ENCODE results near the gene LMBR1L. TPM values are rescaled to one million over a fixed set of nuclear protein-coding genes. Genes with fewer than 3 reads are reported as not detected.

The LMBR1L gene
- total RNA-seq, 2 donors from 2014 or later = 25.2 to 143 TPM

DNA sequence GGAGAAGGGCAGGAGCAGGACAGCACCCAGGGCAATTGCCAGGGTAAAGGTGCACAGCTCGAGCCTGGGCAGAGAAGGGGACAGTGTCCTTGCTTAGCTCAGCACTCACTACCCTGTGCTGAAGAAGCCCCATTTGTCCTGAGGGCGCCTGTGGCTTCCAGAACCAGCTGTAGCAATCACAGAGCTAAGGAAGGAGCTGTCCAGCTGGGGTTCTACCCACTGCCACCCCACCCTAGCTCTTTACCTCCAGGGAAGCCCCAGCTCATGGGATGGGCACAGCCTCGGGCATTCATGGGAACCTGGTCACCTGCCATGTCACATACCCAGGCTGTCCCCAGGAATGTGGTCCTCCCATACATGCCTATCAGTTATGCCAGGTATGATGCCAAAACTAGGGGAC lies 5.8 kb downstream of the LMBR1L start:
- no peaks in the 10 kb centered on the region for H3K27me3 ChIP-seq (replicated peaks; ENCODE audit: insufficient read depth)
- TF ChIP-seq, protein P1, sequence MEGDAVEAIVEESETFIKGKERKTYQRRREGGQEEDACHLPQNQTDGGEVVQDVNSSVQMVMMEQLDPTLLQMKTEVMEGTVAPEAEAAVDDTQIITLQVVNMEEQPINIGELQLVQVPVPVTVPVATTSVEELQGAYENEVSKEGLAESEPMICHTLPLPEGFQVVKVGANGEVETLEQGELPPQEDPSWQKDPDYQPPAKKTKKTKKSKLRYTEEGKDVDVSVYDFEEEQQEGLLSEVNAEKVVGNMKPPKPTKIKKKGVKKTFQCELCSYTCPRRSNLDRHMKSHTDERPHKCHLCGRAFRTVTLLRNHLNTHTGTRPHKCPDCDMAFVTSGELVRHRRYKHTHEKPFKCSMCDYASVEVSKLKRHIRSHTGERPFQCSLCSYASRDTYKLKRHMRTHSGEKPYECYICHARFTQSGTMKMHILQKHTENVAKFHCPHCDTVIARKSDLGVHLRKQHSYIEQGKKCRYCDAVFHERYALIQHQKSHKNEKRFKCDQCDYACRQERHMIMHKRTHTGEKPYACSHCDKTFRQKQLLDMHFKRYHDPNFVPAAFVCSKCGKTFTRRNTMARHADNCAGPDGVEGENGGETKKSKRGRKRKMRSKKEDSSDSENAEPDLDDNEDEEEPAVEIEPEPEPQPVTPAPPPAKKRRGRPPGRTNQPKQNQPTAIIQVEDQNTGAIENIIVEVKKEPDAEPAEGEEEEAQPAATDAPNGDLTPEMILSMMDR (IDR thresholded peaks at IDR 0.05) = no peak
- TF ChIP-seq POLR2AphosphoS5 (IDR thresholded peaks at IDR 0.05) = no peak
- no peak for TF ChIP-seq POLR2A (IDR thresholded peaks at IDR 0.05)
- intact Hi-C loops (cut with DNase I) = no loop called here
- H3K4me1 ChIP-seq (replicated peaks) = no peaks in the 10 kb centered on the region
- DNase-seq (ENCODE audit: low spot score) = no peak
- no peaks in the 10 kb centered on the region for H3K9me3 ChIP-seq
- WGBS = 90% methylated on average over 3 of the region's 3 CpGs
- H3K4me3 ChIP-seq = no peak overlapping the region
- no peak overlapping the region for H3K27ac ChIP-seq
- H3K36me3 ChIP-seq = peaks cover 15 to 31% of the 10 kb centered on the region in 2 donors

DNA sequence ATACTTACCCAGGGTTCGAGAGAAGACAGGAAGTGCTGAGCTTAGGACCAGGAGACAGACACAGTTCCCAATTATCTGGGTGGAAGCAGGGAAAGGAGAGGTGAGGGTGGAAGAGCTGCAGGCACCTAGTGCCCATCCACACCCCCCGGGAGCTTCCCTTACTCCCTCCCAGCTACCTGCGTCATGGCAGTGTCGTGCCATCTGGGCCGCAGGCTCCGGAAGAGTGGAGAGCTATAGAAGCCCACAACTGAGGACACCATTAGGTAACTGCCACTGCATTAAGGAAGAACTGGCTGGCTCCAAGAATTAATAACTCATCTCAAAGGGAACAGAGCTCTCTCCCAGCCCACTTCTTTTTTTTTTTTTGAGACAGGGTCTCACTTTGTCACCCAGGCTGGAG lies 10.3 kb downstream of the LMBR1L start:
- intact Hi-C loops (cut with DNase I) = no loop called here
- Histone ChIP-seq H3K9me3 (no peaks in the 10 kb centered on the region), H3K27ac (no peak overlapping the region), H3K36me3 (peaks cover 12 to 31% of the 10 kb centered on the region in 2 donors), H3K27me3 (replicated peaks; ENCODE audit: insufficient read depth) (no peaks in the 10 kb centered on the region), H3K4me3 (no peak overlapping the region), H3K4me1 (replicated peaks) (no peaks in the 10 kb centered on the region)
- TF ChIP-seq POLR2AphosphoS5 (IDR thresholded peaks at IDR 0.05) = no peak
- TF ChIP-seq, protein P1 (IDR thresholded peaks at IDR 0.05) = no peak
- no peak for DNase-seq (ENCODE audit: low spot score)
- WGBS = 95% methylated on average over 6 of the region's 6 CpGs

DNA sequence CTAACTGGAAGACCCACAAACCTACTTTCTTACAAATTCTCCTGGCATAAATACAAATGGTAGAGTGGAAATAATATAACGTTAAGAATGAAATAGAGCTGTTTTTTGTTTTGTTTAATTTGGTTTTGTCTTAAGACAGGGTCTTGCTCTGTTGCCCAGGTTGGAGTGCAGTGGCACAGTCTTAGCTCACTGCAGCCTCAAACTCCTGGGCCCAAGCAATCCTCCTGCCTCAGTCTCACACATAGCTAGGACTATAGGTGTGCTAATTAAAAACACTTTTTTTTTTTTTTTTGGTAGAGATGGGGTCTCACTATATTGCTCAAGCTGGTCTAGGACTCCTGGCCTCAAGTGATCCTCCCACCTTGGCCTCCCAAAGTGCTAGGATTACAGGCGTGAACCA lies 11.9 kb downstream of the LMBR1L start:
- WGBS = 83% methylated on average over 2 of the region's 2 CpGs
- Histone ChIP-seq H3K4me1 (replicated peaks) (no peaks in the 10 kb centered on the region), H3K4me3 (no peak overlapping the region), H3K9me3 (no peaks in the 10 kb centered on the region), H3K27ac (no peak overlapping the region), H3K27me3 (replicated peaks; ENCODE audit: insufficient read depth) (no peaks in the 10 kb centered on the region), H3K36me3 (peaks cover 8 to 27% of the 10 kb centered on the region in 2 donors)
- TF ChIP-seq POLR2A (IDR thresholded peaks at IDR 0.05) = no peak
- TF ChIP-seq POLR2AphosphoS5 (IDR thresholded peaks at IDR 0.05) = no peak
- TF ChIP-seq, protein P1 (IDR thresholded peaks at IDR 0.05) = no peak
- intact Hi-C loops (cut with DNase I) = no loop called here
- no peak for DNase-seq (ENCODE audit: low spot score)

DNA sequence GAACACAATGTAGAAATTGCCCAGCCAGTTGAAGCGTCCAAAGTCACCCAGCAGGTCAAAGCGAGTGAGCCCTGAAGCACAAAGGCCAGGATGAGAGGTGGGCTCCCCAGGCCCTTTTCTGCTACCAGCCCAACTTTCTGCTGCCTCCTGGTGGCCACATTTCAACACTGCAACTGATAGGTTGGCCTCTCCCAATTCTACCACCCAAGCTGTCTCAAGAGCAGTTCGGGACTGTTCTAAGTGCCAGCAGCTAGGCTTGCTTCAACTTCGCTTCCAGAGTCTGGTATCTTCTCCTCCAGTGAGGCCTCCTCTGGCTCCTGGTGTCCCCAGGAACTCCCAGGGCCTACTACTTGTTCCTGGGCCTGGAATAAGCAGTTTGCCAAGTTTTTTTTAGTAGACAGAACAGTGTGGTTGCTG lies 12.6 kb downstream of the LMBR1L start:
- Histone ChIP-seq H3K36me3 (peaks cover 6 to 23% of the 10 kb centered on the region in 2 donors), H3K9me3 (no peaks in the 10 kb centered on the region), H3K4me3 (no peak overlapping the region), H3K27me3 (replicated peaks; ENCODE audit: insufficient read depth) (no peaks in the 10 kb centered on the region), H3K27ac (no peak overlapping the region), H3K4me1 (replicated peaks) (no peaks in the 10 kb centered on the region)
- DNase-seq (ENCODE audit: low spot score) = no peak
- no peak for TF ChIP-seq POLR2AphosphoS5 (IDR thresholded peaks at IDR 0.05)
- TF ChIP-seq, protein P1 (IDR thresholded peaks at IDR 0.05) = peak in 3 of 4 experiments; percentile 49 to 62 (median 53)
- WGBS = 61% methylated on average over 4 of the region's 4 CpGs
- intact Hi-C loops (cut with DNase I) = no loop called here

DNA sequence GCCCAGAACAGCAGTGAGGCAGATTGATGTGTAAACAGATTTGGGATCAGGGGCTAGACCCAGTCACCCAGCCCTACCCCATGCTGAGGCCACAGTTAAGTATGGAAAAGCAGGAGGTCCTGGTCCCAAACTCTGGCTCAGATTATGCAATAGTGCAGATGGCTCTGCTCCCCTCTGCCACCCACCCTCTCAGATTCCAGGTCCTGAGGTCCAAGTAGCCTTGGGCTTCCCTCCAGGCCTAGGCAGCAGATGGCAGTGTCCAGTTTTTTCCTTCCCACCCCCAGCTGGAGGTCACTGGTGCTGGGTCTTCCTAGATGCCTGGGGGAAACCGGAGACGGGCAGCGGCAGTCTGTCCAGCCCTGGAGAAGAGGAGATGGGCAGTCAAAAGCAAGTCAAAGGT lies 13.3 kb downstream of the LMBR1L start:
- Histone ChIP-seq H3K4me3 (no peak overlapping the region), H3K27ac (no peak overlapping the region), H3K36me3 (peaks cover 6 to 18% of the 10 kb centered on the region in 2 donors), H3K27me3 (replicated peaks; ENCODE audit: insufficient read depth) (peaks cover 6% of the 10 kb centered on the region), H3K4me1 (replicated peaks) (no peaks in the 10 kb centered on the region), H3K9me3 (no peaks in the 10 kb centered on the region)
- no peak for DNase-seq (ENCODE audit: low spot score)
- intact Hi-C loops (cut with DNase I) = no loop called here
- 93% methylated on average over 3 of the region's 3 CpGs for WGBS
- TF ChIP-seq POLR2AphosphoS5 (IDR thresholded peaks at IDR 0.05) (no peak), POLR2A (IDR thresholded peaks at IDR 0.05) (no peak)
- TF ChIP-seq, protein P1 (IDR thresholded peaks at IDR 0.05) = no peak

Measured in prostate gland (tissue), 2 donors.